Hematopoietic multipotent progenitor cell (in vitro differentiated cells): ENCODE measurements around the gene RUVBL1. TPM values are rescaled to one million over a fixed set of nuclear protein-coding genes. Genes with fewer than 3 reads are reported as not detected.

Source experiments
- DNase-seq, 3 donors: peaks; one replicate each; pipeline ENCODE4 v3.0.0-alpha.2; 2011 to 2015; ENCODE audit warnings: low read depth in 2 of 3, low spot score in 2 of 3
- total RNA-seq: library from RNA; depleted of rRNA; stranded (reverse); fragments of >200 nt; gene quantifications from one replicate; pipeline ENCODE4 v1.2.3, GENCODE V29; 2012

The RUVBL1 gene
- total RNA-seq, 1 donor, result 47.9 TPM

DNA sequence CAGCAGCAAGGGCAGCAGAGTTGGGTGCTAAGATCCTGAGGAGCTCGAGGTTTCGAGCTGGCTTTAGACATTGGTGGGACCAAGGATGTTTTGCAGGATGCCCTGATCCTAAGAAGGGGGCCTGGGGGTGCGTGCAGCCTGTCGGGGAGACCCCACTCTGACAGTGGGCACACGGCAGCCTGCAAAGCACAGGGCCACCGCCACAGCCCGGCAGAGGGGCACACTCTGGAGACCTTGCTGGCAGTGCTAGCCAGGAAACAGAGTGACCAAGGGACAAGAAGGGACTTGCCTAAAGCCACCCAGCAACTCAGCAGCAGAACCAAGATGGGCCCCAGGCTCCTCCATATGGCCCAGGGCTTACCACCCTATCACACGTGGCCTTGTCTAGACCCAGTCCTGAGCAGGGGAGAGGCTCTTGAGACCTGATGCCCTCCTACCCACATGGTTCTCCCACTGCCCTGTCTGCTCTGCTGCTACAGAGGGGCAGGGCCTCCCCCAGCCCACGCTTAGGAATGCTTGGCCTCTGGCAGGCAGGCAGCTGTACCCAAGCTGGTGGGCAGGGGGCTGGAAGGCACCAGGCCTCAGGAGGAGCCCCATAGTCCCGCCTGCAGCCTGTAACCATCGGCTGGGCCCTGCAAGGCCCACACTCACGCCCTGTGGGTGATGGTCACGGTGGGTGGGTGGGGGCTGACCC lies 52.6 kb downstream of the RUVBL1 start:
- no peak for DNase-seq

DNA sequence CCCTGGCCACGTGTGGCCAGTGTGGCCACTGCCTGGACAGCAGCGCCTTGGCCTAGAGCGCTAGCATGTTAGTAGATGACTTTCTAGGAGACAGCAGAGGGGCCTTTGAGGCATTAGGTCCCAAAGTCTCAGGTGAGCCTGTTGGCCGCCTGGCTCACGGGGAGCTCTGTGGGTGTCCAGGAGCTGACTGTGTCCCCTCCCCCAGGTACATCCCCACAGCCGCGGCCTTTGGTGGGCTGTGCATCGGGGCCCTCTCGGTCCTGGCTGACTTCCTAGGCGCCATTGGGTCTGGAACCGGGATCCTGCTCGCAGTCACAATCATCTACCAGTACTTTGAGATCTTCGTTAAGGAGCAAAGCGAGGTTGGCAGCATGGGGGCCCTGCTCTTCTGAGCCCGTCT lies 54.3 kb downstream of the RUVBL1 start:
- no peak for DNase-seq

DNA sequence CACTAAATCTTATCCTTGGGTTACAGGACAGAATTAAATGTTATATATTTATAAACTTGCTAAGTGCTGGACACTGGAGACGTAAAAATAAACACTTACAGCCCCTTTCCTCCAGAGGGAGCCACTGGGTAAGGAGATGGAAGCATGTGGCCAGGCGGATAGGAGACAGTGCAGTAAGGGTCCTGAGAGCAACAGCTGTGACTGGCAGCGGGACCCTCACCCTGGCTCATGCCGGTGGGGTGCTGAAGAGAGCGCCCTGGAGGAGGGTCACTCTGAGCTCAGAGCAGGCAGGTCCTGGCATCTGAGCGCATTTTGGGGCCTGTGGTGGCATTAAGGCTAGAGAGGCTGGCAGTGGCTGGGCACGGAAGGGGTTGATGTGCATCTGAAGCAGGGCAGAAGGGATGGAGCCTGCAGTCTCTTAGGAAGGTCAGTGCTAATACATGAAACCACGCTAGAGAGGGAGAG lies 55.4 kb downstream of the RUVBL1 start:
- DNase-seq, result peak in 2 of 3 donors; percentile 43 to 75

DNA sequence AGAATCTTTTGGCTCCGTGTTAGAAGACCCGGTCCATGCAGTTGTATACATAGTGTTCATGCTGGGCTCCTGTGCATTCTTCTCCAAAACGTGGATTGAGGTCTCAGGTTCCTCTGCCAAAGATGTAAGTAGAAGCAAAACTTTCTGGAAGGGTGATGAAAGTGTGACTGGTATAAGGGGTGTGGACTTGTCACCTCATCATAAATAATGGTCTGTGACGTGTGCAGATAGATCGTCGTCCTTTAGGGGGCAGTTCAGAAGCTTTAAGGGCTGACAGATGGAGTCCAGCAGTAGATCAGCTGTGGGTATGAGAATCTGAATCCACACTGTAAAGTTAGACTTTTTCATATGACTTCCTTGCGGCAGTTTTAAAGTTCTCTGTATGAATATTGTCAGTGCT lies 56.1 kb downstream of the RUVBL1 start:
- DNase-seq, result peak in 1 of 3 donors; percentile 18

DNA sequence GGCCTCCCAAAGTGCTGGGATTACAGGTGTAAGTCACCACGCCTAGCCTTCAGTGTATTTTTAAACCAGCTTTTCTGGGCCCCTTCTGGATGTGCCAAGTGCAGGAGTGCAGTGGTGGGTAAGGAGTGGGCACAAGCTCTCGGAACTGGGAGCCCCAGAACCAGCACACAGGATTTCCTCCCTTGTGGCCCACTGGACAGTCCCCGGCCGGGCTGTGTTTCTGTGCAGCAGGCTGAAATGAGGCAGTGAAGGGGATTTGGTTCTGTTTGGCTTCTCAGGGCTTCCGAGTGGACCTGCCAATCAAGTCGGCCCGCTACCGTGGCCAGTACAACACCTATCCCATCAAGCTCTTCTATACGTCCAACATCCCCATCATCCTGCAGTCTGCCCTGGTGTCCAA lies 56.9 kb downstream of the RUVBL1 start:
- DNase-seq, result no peak

DNA sequence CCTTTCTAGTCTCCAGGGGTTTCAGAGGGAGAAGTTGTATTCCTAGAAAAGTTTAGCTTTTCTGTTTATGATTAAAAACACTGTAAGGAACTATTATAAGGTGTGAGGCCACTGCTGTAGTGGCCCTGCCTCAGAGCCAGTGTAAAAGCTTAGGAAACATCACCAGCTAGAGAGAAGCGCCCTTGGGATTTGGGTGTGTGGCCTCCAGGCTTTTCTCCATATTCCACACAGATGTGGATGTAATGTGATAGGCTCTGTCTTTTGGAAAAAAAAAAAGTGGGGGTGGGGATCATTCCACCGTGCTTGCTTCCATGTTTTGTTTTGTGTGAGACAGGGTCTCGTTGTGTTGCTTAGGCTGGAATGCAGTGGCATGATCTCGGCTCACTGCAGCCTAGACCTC lies 57.5 kb downstream of the RUVBL1 start:
- DNase-seq, result no peak

DNA sequence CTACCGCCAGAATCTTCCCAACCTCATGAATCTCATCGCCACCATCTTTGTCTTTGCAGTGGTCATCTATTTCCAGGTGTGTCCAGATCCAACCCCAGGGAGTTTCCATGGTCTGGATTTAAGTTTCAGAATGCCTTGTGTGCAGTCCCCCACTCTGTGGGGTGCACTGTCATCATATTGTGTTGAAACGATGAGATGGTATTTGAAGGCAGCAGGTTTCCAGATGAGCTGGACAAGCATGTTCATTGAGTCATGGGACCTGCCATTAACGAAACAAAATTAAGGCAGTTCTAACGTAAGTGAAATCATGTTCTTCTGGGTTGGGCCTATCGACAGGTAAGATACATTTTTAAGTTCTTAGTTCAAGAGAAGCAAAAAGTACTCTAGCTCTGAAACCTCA lies 58.6 kb downstream of the RUVBL1 start:
- no peak for DNase-seq

DNA sequence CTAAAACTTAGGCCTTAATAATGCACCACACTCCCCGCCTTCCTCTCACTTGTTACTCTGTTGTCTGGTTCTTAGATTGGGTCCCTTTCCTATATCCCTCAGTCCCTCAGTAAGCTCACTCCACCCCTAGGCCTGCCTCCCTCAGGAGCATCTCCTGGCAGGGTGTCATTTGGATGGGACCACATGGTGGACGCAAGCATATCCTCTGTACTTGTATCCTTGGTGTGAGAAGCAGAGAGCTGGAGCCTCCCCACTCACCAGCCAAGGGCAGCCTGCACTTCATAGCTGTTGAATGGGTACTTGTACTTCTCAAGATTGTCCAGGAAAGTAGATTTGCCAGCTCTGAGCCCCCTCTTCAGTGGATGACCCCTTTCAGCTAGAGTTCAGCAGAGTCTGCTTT lies 59.7 kb downstream of the RUVBL1 start:
- DNase-seq, result no peak

DNA sequence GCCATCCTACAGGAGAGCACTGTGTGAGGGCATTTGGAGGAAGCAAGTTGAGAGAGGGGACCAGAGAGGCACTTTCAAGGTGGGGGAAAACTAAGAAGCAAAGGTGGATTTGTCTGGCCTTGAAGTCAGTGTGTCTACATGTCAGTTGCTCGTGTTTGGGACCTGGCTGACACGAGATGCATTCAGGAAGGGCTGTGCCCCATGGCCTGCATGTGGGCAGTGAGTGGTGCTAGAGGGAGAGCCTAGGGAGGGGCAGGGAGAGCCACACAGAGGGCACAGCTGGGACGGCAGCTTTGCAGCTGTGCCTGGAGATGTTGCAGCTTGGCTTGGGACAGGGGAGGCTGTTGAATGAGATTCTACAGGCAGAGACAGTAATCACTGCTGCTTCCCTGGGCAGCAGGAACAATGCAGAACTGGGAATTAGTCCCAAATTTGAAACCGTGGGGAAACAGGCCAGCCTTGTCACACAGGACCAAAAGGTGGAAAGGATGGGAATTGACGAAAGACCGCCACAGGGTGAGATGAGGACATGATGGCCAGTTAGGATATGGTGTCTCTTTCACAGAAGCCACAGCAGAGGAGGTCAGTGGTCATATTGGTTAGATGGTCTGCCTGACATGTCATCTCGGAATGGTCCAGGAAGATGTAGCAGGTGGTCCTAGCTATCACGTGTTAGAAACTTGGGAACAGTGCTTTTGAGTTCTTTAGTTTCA lies 61.4 kb downstream of the RUVBL1 start:
- DNase-seq, result no peak

DNA sequence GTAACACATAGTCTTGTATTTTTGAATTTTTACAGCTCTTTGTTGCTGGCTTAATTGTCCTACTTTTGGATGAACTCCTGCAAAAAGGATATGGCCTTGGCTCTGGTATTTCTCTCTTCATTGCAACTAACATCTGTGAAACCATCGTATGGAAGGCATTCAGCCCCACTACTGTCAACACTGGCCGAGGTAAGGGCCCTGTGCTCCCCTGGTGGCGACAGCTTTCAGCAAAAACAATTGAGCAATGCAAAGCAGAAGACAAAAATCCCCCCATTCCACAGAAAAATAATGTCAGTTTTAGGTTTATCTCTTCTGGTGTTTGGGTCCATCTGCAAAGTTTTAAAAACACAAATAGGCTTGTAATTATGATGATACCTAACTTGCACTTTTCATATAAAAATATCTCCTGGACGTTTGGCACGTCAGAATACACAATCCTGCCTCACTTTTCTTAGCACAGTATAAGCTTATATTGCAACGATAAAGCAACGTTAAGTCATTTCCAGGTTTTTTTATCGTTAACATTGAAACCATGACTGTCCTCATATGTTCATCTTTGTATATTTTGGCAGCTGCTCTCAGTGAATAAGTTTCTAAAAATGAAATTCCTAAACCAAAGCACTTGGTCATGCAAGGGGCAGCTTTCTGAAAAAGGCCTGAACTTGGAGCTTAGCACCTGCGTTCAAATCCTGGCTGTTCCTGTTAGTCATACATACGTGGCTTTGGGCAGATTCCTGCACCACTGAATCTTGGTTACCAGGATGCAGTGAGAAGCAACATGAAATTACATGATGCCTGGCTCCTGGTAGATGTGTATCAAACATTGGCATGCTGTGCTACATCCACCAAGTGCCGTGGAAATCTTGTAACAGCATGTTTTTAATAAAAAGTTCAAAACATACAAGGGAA lies 62.9 kb downstream of the RUVBL1 start:
- DNase-seq, result no peak

DNA sequence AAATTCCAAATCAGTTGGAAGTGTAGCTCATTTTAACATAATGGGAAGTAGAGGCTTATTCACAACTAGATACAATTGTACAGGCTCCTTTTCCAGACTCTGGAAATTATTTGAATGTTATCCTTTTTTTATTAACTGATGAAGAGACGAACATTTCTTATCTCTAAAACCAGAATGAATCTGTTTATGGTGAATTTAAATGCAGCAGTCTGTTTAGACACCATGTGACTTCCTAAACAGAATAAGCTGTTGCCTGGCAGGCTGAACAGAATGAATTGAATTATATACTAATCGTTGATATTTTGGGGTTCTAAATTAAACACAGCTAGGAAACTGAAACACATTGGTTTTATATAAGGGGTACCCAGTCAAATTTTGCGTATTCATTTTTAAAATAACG lies 67.4 kb downstream of the RUVBL1 start:
- no peak for DNase-seq

DNA sequence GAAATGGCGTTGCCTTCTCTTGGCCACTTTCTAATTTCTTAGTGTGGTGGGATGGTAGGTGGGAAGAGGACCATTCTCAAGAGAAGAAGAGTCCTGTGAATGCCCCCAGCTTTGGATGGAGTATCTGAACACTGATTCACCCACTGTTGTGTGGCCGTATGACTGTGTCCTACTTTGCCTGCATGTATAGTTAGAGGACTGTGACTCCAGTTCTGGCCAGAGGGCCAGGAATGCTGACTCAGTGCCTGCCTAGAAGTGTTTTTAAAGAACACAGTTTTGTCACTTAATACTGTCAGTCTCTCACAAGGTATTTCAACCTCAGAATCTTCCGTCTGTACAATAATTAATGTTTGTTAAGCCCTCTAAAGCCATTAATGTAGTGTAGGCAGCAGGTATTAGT lies 69.2 kb downstream of the RUVBL1 start:
- no peak for DNase-seq

DNA sequence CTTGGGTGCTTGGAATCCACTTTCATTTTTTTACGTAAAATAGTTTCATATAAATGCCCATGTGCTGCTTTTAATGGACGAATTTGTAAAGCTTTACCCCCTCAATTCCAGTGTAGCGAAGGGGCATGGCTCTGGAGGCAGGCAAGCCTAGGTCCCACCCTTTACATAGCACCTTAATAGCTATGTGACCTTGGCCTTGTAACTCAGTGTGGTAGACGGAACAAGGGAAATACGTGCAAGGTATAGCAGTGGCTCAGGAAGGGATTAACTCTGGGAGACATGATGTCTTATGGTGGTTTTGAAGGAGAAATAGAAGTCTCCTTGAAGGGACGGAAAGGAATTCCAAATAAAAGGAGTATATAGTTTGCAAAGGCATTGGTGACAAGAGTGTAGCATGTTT lies 70.0 kb downstream of the RUVBL1 start:
- no peak for DNase-seq

DNA sequence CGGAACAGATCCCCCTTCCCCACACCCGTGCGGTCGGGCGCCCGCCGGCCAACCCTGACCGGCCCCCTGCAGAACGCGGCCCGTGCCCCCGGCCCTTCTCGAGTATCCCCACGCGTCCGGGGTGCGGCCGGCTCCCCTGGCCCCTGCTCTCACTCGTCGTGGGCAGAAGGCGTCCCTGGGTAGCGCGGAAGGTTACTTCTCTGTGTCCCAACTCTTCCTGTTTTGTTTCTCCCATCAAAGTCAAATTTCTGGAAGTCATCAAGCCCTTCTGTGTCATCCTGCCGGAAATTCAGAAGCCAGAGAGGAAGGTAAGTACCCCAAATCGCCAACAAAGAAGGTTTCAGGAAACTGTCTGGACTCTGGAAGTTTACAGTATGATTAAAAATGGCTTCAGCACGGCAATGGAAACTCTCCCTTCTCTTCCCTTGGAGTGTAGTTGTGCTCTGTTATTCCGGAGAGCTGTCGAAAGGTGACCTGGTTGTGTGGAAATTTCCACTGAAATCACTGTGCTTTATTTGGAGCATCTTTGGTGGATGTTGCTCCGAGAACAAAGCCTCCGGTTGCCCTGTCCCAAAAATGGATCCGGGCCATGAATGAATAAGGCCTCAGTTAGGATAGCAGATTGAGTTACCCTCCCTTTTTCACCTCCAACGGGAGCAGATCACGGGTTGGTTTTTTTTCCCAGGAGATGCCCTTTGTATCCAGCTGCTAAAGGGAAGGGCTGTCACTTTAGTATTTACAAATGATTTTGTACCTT lies 70.8 kb downstream of the RUVBL1 start:
- DNase-seq, result peak in 1 of 3 donors; percentile 4

DNA sequence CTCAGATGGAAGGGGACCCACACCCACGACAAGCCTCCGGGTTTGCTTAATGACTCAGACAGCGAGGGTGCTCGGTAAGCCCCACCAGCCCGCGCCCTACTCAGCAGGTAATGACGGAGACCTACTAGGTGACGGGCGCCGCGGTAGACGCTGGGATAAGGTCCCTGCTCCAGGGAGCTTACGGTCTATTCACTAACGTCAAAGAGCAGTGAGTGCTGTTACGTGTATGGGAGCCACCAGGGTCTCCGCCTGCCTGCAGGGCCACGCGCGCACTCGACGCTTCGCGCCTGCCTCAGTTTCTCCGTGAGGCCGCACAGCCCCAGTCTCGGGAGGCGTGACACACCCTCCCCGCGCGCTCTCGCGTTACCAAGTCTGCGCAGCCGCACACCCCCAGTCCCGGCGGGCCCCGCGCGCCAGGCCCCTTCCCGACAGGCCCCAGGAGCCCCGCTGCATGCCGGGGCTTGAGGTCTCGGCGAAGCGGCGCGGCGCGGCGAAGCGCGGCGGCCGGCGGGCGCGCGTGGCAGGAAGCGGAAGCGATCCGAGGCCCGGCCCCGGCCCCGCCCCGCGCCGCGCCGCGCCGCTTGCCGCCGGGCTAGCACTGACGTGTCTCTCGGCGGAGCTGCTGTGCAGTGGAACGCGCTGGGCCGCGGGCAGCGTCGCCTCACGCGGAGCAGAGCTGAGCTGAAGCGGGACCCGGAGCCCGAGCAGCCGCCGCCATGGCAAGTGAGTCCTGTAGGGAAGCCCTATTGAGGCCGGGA lies 71.6 kb downstream of the RUVBL1 start, which contains the start of gene SEC61A1:
SEC61A1 (plus strand) TSS at position 601 of the 758 bp plus-strand sequence; CDS start at position 717, 116 bp downstream.
- DNase-seq, result peak; percentile 91 to 95 (median 94)

DNA sequence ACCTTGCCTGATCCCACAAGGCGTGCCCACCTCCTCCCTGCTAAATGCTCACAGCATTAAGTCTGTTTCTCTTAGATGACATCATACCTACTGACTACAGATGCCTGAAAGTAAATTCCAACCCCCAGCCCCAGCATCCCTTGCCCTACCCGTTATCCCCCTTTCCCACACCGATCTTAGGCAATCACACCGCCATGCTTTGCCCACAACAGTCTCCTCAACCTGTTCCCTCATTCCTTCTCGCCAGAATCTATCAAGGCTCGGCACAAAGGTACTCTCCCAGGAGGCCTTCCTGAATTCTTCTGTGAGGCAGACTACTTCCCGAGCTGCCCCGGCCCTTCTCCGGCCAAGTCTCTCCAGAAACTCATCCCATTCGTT lies 72.2 kb downstream of the RUVBL1 start:
- DNase-seq, result no peak

DNA sequence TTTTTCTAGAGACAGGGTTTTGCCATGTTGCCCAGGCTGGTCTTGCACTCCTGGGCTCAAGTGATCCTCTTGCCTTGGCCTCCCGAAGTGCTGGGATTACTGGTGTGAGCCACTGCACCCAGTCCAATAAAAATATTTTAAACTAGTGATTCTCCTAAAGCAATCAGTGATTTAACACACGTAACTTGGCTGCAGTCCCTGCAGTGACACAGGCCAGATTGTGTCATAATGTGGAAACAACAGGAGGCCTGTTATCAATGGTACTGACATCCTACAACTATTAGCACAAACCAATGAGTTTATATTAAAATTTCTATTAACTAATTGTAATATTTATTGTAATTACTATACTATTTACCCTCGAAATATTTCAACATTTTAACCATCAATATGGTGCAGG lies 73.0 kb downstream of the RUVBL1 start:
- no peak for DNase-seq

DNA sequence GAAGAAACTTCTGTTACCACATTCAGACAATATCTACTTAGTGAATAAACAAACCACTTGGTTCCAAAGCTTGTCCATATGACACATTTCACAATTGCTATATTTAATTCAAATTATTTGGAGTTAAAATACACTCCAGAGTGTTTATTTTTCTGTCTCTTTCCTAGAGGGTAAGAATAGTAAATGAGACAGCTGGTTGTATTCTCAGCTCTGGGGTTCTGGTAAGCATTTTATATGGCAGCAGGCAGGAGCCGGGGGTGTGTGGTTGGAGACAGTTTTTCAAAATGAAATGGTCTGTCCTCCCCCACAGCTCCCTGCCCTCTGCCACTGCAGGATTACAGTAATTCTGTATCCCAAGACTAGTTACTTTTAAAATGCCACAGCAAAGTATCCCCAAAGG lies 82.3 kb downstream of the RUVBL1 start:
- DNase-seq, result no peak

DNA sequence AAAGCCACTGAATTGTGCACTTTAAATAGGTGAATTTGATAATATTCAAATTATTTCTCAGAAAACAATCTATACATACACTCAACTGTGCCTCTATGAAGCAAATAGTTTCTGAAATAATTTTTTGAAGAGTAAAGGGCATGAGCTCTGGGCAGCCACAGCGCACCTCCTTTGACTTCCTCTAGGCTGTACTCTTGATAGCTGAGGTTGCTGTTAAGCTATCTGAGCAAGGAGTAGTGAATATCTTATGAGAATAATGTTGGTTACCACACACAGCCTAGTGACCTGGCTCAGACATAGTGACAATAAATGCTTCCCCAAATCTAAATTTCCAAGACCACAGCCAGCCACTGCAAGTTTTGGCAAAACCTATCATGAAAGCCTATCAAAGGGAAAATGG lies 83.0 kb downstream of the RUVBL1 start:
- DNase-seq, result no peak

DNA sequence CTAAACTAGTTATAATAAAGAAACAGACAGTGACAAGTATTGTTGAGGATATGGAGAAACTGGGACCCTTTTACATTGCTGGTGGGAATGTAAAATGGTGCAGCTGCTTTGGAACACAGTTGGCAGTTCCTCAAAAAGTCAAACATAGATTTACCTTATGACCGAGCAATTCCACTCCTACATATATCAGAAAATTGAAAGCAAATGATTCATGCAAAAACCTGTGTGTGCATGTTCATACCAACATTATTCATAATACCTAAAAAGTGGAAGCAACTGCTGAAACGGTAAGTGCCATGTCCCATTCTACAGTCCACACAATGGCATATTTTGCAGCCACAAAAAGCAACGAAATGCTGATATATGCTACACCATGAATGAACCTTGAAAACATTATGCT lies 83.6 kb downstream of the RUVBL1 start:
- no peak for DNase-seq
